DOHH2 (cell line): ENCODE data around the gene IZUMO4.

Experiments used
- EZH2phosphoT487 ChIP-seq: fragments of 200-600 bp; sonication (generic); IDR thresholded peaks from 2 replicates; pipeline ENCODE4 v1.6.1; 2017; ENCODE audit warnings: borderline replicate concordance, mild to moderate bottlenecking, antibody characterized with exemption, low read length, moderate library complexity, mixed read lengths
- TF ChIP-seq, protein P1 (sequence below): fragments of 200-600 bp; sonication (generic); IDR thresholded peaks from one replicate; pipeline ENCODE4 v1.5.1; 2014; ENCODE audit warnings: antibody characterized with exemption, mild to moderate bottlenecking, low read depth, low read length; ENCODE audit not compliant: poor library complexity, severe bottlenecking

- TF ChIP-seq, protein P1, sequence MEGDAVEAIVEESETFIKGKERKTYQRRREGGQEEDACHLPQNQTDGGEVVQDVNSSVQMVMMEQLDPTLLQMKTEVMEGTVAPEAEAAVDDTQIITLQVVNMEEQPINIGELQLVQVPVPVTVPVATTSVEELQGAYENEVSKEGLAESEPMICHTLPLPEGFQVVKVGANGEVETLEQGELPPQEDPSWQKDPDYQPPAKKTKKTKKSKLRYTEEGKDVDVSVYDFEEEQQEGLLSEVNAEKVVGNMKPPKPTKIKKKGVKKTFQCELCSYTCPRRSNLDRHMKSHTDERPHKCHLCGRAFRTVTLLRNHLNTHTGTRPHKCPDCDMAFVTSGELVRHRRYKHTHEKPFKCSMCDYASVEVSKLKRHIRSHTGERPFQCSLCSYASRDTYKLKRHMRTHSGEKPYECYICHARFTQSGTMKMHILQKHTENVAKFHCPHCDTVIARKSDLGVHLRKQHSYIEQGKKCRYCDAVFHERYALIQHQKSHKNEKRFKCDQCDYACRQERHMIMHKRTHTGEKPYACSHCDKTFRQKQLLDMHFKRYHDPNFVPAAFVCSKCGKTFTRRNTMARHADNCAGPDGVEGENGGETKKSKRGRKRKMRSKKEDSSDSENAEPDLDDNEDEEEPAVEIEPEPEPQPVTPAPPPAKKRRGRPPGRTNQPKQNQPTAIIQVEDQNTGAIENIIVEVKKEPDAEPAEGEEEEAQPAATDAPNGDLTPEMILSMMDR, result no peak
- no peak for TF ChIP-seq EZH2phosphoT487
These were observed 42.8 kb downstream of the IZUMO4 start for GRCh38 chr19:2139385-2140137.
